ENCODE results near the gene DIP2C. TPM values are rescaled to one million over a fixed set of nuclear protein-coding genes. Genes with fewer than 3 reads are reported as not detected.

The DIP2C gene
- polyA plus RNA-seq, 1 of the 3 experiments (the other 2 are of a cell fraction) = 8.7 TPM

DNA sequence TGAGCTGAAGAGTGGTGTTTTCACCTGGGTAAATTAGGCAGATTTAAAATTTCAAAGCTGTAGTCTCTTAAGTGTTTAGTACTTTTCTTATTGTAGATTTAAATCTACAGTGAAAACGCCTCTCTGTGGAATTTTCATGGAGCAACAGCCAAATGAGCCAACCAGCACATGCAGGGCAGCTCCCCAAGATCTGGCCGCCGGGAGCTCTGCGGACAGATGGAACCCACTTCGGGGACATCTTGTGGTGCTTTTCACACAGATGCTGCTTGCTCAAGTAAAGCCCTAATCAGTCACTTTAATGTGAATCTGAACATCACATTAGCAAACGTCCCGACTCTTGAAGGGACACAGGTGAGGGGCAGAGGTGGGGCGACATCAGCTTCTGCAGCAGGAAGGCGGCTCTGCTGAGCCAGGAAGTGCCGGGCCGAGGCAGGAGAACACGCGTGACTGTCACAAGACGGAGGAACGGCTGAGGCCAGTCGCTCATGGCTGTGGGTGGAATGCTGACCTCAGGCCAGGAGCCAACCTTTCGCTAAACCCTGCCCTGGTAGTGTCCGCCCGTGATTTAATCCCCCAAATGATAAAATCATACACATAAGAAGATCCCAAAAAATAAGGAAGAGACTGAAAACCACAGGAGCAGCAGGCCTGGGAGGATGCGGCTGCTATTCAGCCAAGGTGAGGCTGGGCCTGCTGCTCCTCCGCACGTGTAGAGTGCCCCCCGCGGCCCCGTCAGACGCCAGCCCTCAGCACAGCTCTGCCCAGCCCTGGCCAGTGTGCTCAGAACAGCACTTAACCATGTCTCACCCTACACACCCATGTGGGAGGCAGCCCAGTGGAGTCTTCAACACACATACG lies 297.4 kb downstream of the DIP2C start:
- 92% methylated on average over 22 of the region's 27 CpGs for WGBS (ENCODE audit: low lambda C conversion rate)
- POLR2A ChIA-PET = interaction anchor here (1.1 kb wide), 1 partner anchor 19 kb away, joined by 3 read pairs; no protein-coding TSS in a partner anchor
- no peak for TF ChIP-seq TCF12 (IDR thresholded peaks at IDR 0.05)
- TF ChIP-seq, protein P1, sequence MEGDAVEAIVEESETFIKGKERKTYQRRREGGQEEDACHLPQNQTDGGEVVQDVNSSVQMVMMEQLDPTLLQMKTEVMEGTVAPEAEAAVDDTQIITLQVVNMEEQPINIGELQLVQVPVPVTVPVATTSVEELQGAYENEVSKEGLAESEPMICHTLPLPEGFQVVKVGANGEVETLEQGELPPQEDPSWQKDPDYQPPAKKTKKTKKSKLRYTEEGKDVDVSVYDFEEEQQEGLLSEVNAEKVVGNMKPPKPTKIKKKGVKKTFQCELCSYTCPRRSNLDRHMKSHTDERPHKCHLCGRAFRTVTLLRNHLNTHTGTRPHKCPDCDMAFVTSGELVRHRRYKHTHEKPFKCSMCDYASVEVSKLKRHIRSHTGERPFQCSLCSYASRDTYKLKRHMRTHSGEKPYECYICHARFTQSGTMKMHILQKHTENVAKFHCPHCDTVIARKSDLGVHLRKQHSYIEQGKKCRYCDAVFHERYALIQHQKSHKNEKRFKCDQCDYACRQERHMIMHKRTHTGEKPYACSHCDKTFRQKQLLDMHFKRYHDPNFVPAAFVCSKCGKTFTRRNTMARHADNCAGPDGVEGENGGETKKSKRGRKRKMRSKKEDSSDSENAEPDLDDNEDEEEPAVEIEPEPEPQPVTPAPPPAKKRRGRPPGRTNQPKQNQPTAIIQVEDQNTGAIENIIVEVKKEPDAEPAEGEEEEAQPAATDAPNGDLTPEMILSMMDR (IDR thresholded peaks at IDR 0.05) = no peak
- TF ChIP-seq TAF1 (IDR thresholded peaks at IDR 0.05; ENCODE audit: borderline replicate concordance, low read depth, low read length) = no peak
- TF ChIP-seq FOXM1 (IDR thresholded peaks at IDR 0.05; ENCODE audit: low read depth) = no peak
- no peak for TF ChIP-seq MXI1 (IDR thresholded peaks at IDR 0.05; ENCODE audit: low read depth, low read length)
- TF ChIP-seq RXRA (IDR thresholded peaks at IDR 0.05; ENCODE audit: borderline replicate concordance, low read depth) = no peak
- no peak for TF ChIP-seq RFX5 (IDR thresholded peaks at IDR 0.05; ENCODE audit: low read length)
- TF ChIP-seq, protein P2, sequence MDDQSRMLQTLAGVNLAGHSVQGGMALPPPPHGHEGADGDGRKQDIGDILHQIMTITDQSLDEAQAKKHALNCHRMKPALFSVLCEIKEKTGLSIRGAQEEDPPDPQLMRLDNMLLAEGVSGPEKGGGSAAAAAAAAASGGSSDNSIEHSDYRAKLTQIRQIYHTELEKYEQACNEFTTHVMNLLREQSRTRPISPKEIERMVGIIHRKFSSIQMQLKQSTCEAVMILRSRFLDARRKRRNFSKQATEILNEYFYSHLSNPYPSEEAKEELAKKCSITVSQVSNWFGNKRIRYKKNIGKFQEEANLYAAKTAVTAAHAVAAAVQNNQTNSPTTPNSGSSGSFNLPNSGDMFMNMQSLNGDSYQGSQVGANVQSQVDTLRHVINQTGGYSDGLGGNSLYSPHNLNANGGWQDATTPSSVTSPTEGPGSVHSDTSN (IDR thresholded peaks at IDR 0.05) = no peak
- TF ChIP-seq RAD21 (IDR thresholded peaks at IDR 0.05; ENCODE audit: low read length) = no peak
- TF ChIP-seq, protein P3, sequence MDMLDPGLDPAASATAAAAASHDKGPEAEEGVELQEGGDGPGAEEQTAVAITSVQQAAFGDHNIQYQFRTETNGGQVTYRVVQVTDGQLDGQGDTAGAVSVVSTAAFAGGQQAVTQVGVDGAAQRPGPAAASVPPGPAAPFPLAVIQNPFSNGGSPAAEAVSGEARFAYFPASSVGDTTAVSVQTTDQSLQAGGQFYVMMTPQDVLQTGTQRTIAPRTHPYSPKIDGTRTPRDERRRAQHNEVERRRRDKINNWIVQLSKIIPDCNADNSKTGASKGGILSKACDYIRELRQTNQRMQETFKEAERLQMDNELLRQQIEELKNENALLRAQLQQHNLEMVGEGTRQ (IDR thresholded peaks at IDR 0.05; ENCODE audit: borderline replicate concordance, low read depth, low read length) = no peak
- TF ChIP-seq, protein P4, sequence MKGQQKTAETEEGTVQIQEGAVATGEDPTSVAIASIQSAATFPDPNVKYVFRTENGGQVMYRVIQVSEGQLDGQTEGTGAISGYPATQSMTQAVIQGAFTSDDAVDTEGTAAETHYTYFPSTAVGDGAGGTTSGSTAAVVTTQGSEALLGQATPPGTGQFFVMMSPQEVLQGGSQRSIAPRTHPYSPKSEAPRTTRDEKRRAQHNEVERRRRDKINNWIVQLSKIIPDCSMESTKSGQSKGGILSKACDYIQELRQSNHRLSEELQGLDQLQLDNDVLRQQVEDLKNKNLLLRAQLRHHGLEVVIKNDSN (IDR thresholded peaks at IDR 0.05; ENCODE audit: borderline replicate concordance, low read depth) = no peak
- no peak for TF ChIP-seq GATA2 (CRISPR knock-in tag; IDR thresholded peaks at IDR 0.05)
- no peak for TF ChIP-seq EP300 (IDR thresholded peaks at IDR 0.05; ENCODE audit: borderline replicate concordance in 1 of 2, low read depth in 1 of 2, low read length in 1 of 2)
- TF ChIP-seq MEF2A (IDR thresholded peaks at IDR 0.05; ENCODE audit: borderline replicate concordance, low read depth) = no peak
- no peak for TF ChIP-seq SMC3 (IDR thresholded peaks at IDR 0.05; ENCODE audit: low read depth, low read length)
- TF ChIP-seq FOSL2 (IDR thresholded peaks at IDR 0.05; ENCODE audit: borderline replicate concordance, low read depth) = no peak
- TF ChIP-seq NRF1 (IDR thresholded peaks at IDR 0.05; ENCODE audit: low read depth, low read length) = no peak
- TF ChIP-seq, protein P5, sequence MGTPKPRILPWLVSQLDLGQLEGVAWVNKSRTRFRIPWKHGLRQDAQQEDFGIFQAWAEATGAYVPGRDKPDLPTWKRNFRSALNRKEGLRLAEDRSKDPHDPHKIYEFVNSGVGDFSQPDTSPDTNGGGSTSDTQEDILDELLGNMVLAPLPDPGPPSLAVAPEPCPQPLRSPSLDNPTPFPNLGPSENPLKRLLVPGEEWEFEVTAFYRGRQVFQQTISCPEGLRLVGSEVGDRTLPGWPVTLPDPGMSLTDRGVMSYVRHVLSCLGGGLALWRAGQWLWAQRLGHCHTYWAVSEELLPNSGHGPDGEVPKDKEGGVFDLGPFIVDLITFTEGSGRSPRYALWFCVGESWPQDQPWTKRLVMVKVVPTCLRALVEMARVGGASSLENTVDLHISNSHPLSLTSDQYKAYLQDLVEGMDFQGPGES (IDR thresholded peaks at IDR 0.05; ENCODE audit: low read depth, low read length) = no peak
- no peak for TF ChIP-seq CHD2 (IDR thresholded peaks at IDR 0.05; ENCODE audit: low read length, partially characterized antibody)
- no peak for TF ChIP-seq ELF1 (IDR thresholded peaks at IDR 0.05)
- Histone ChIP-seq H3K27ac (ENCODE audit: low read depth in 2 of 2, low read length in 1 of 2) (peak overlapping the region in 1 of 2 experiments; percentile 55; a peak in 2 of 4 replicates), H2AFZ (ENCODE audit: low read depth) (no peak overlapping the region), H3K4me1 (ENCODE audit: control insufficient read depth in 1 of 2, insufficient read depth in 2 of 2, low read depth in 1 of 2, low read length in 1 of 2) (peaks cover 0 to 20% of the 10 kb centered on the region in 2 experiments; a peak in 1 of 4 replicates), H3F3A (replicated peaks; ENCODE audit: insufficient read depth) (no peaks in the 10 kb centered on the region), H3K4me2 (no peak overlapping the region), H3K27me3 (ENCODE audit: insufficient read depth) (no peaks in the 10 kb centered on the region), H4K20me1 (ENCODE audit: insufficient read depth) (no peaks in the 10 kb centered on the region), H3K9me3 (no peaks in the 10 kb centered on the region), H3K79me2 (ENCODE audit: insufficient read depth) (no peaks in the 10 kb centered on the region), H3K4me3 (ENCODE audit: low read depth in 2 of 2, low read length in 1 of 2) (no peak overlapping the region), H3K36me3 (replicated peaks in 1 of 2; ENCODE audit: control insufficient read depth in 1 of 2, insufficient read depth in 2 of 2, low read length in 1 of 2) (peaks cover 0 to 22% of the 10 kb centered on the region in 2 experiments), H3K9ac (no peak overlapping the region), H3K9me2 (no peaks in the 10 kb centered on the region)
- no peak for DNase-seq
- CTCF ChIA-PET = interaction anchor here (1.1 to 1.3 kb wide), 2 partner anchors 35 to 121 kb away, joined by 3 to 4 read pairs; no protein-coding TSS in a partner anchor
